ENCODE data around the gene CREB3L2.

- TF ChIP-seq POLR2A (IDR thresholded peaks at IDR 0.05; ENCODE audit: low read length) (no peak), EHMT2 (IDR thresholded peaks at IDR 0.05; ENCODE audit: low read depth) (no peak), CHD2 (IDR thresholded peaks at IDR 0.05; ENCODE audit: low read length, partially characterized antibody) (no peak), EP300 (IDR thresholded peaks at IDR 0.05) (no peak), RAD21 (conservative IDR thresholded peaks at IDR 0.05 in 1 of 2, IDR thresholded peaks at IDR 0.05 in 1 of 2) (no peak), CTCF (IDR thresholded peaks at IDR 0.05) (no peak), ELK1 (IDR thresholded peaks at IDR 0.05; ENCODE audit: low read depth, low read length) (no peak), MAFK (IDR thresholded peaks at IDR 0.05; ENCODE audit: partially characterized antibody) (no peak)
These were observed 115.6 kb downstream of the CREB3L2 start for GRCh38 chr7:137886281-137886680.

All from A549 (cell line).